Heart left ventricle (tissue), 16 donors: ENCODE data around the gene PADI4. TPM values are rescaled to one million over a fixed set of nuclear protein-coding genes. Genes with fewer than 3 reads are reported as not detected.
"Not testable (repeated sequence)": the region's sequence is repeated elsewhere in the genome, so short reads cannot be mapped to it uniquely, and the experiment has no call there.

ENCODE experiments used
- ATAC-seq, 4 donors: fragments of 200-7000 bp; cut with Tn5 transposase; one replicate each; pipeline ENCODE4 v1.9.1; 2020 to 2022; ENCODE audit warnings: moderate library complexity in 4 of 4, mild to moderate bottlenecking in 3 of 4, moderate number of reproducible peaks in 1 of 4
- DNase-seq, 5 donors: peaks; one replicate each; pipeline ENCODE4 v3.0.0-alpha.2; 2020
- H3K27ac ChIP-seq, 12 donors: fragments of 200-600 bp; sonication (generic) in 4 of 12; one replicate each; pipeline versions ENCODE4 v1.5.0 to v1.8.0; 2016 to 2022; ENCODE audit warnings: mild to moderate bottlenecking in 2 of 12
- H3K27me3 ChIP-seq, 9 donors: fragments of 200-600 bp; sonication (generic) in 2 of 9; one replicate each; pipeline versions ENCODE4 v1.5.1 to v1.8.0; 2016 to 2022; ENCODE audit warnings: mild to moderate bottlenecking in 3 of 9
- H3K36me3 ChIP-seq, 9 donors: fragments of 200-600 bp; sonication (generic) in 2 of 9; one replicate each; pipeline versions ENCODE4 v1.5.0 to v1.8.0; 2018 to 2022; ENCODE audit warnings: mild to moderate bottlenecking in 2 of 9
- H3K4me1 ChIP-seq, 12 donors: fragments of 200-600 bp; sonication (generic) in 4 of 12; one replicate each; pipeline versions ENCODE4 v1.5.0 to v1.8.0; 2016 to 2022; ENCODE audit warnings: mild to moderate bottlenecking in 3 of 12
- H3K4me3 ChIP-seq, 12 donors: fragments of 200-600 bp; sonication (generic) in 4 of 12; one replicate each; pipeline versions ENCODE4 v1.5.0 to v1.8.0; 2017 to 2022; ENCODE audit warnings: mild to moderate bottlenecking in 9 of 12, moderate library complexity in 4 of 12
- H3K9me3 ChIP-seq, 12 donors: fragments of 200-600 bp; sonication (generic) in 4 of 12; one replicate each; pipeline versions ENCODE4 v1.5.0 to v1.8.0; 2016 to 2022; ENCODE audit warnings: mild to moderate bottlenecking in 1 of 12
- CTCF ChIP-seq, 12 donors: fragments of 200-600 bp; sonication (generic) in 4 of 12; IDR thresholded peaks; one replicate each; pipeline versions ENCODE4 v1.5.0 to v1.8.0; 2018 to 2022; ENCODE audit warnings: antibody characterized with exemption in 12 of 12, mild to moderate bottlenecking in 5 of 12
- POLR2A ChIP-seq, 2 donors: fragments of 450-650 bp; IDR thresholded peaks; one replicate each; pipeline ENCODE4 v1.6.1; 2017; ENCODE audit warnings: antibody characterized with exemption in 2 of 2, mild to moderate bottlenecking in 2 of 2, moderate library complexity in 2 of 2
- WGBS, 4 donors: extraction: QIAGEN DNeasy Blood & Tissue Kit in 2 of 4; methylation state at CpG; one replicate each; pipeline versions ENCODE4 v1.1.5 to v1.1.7; 2013 to 2018; 5-methylcytosine and 5-hydroxymethylcytosine counted together
- intact Hi-C, 10 donors: fragments of 100-400 bp; cut with DNase I; formaldehyde crosslinking; loops; one replicate each; pipeline versions ENCODE4 v1.11.1 to v1.14.2; 2022
- polyA plus RNA-seq, 2 donors: library from polyadenylated mRNA; stranded (reverse); fragments of 200-250 nt; gene quantifications; one replicate each; pipeline ENCODE4 v1.2.3, GENCODE V29; 2013
- total RNA-seq, 9 donors: library from RNA; depleted of rRNA in 2 of 9; stranded (reverse); fragments of >200 nt in 2 of 9; fragmentation: NEBNext Ultra II Directional in 3 of 9; extraction: Animal tissue kit (Norgen Biotek cat#: 25700) in 3 of 9; gene quantifications; one replicate each; pipeline versions ENCODE4 v1.1.0 to v1.2.4, GENCODE V29; 2016 to 2023
- donor health status: ischemic (EF 13 %, LVEDD 7.1; RV severe dilation, severe dysfunction).
- donor health status: healthy with polysubstance abuse.
- donor health status: DM: no; HTN: yes; CAD: no.
- donor health status: DM: no; HTN: no; CAD: no.
- donor health status: ischemic (EF 25% LVEDD 6.9; RV normal size, moderate dysfunction).
- donor health status: ischemic (EF 25% LVEDD 5.7; RV mildly dilated, moderate dysfunction).
- donor health status: healthy.
- donor health status: DM: yes; HTN: yes; CAD: no.
- donor health status: ischemic (EF 35%, LVEDD 5.7; RV mildly dilated, moderate dysfunction).
- donor health status: nonischemic (EF 11% LVEDD 7.7; RV severe dilation, severe dysfunction).
- donor health status: DM: yes; HTN: yes; CAD: no.
- donor health status: PGD.
- donor health status: ischemic (EF 29% LVEDD 5.4; RV normal size, mild dysfunction).
- donor health status: nonischemic (EF 23%, LVEDD 6.1; RV moderate dilation, normal function).

PADI4 gene
- total and polyA plus RNA-seq, 11 donors: 0.08 to 2.3 (median 0.35) TPM; not detected in 2

- Histone ChIP-seq H3K4me1 (peaks cover 0 to 6% (median 0%) of the 10 kb centered on the region in 12 donors), H3K27ac (no peak overlapping the region), H3K27me3 (no peaks in the 10 kb centered on the region), H3K4me3 (no peak overlapping the region), H3K9me3 (no peaks in the 10 kb centered on the region), H3K36me3 (peaks cover 0 to 41% (median 32%) of the 10 kb centered on the region in 9 donors)
- DNase-seq (peak; percentile 47 to 79 (median 59)), ATAC-seq (peak; percentile 55 to 86 (median 82))
- 49 to 58% (median 51%) methylated on average over 11 to 15 of the region's 15 CpGs for WGBS, 4 donors
- TF ChIP-seq CTCF (IDR thresholded peaks at IDR 0.05) (peak; percentile 49 to 74 (median 69)), POLR2A (IDR thresholded peaks at IDR 0.05) (no peak)
- intact Hi-C loops: loop anchor here in 6 of 10 donors (2.0 to 10.0 kb wide), 4 partner anchors 279 to 349 kb away; no protein-coding TSS in a partner anchor
Measured at GRCh38 chr1:17405898-17406759, 98.1 kb downstream of the PADI4 start.

GRCh38 chr1:17406760-17407475 is 98.9 kb downstream of the PADI4 start:
- not testable (repeated sequence) for H3K4me3 ChIP-seq, H3K27ac ChIP-seq, ATAC-seq, H3K27me3 ChIP-seq, DNase-seq, H3K9me3 ChIP-seq, H3K4me1 ChIP-seq
- WGBS, 4 donors: 79 to 86% (median 84%) methylated on average over 16 of the region's 16 CpGs
- peaks cover 0 to 49% (median 40%) of the 10 kb centered on the region in 9 donors for H3K36me3 ChIP-seq
- intact Hi-C loops: loop anchor here in 6 of 10 donors (2.0 to 10.0 kb wide), 4 partner anchors 280 to 350 kb away; no protein-coding TSS in a partner anchor

GRCh38 chr1:17407786-17408514 is 100.0 kb downstream of the PADI4 start:
- 94 to 96% (median 94%) methylated on average over 21 to 30 of the region's 30 CpGs for WGBS, 4 donors
- intact Hi-C loops: loop anchor here in 6 of 10 donors (2.0 to 10.0 kb wide), 4 partner anchors 281 to 351 kb away; no protein-coding TSS in a partner anchor
- H3K27ac ChIP-seq, H3K27me3 ChIP-seq, H3K9me3 ChIP-seq, DNase-seq, H3K4me3 ChIP-seq, ATAC-seq, H3K4me1 ChIP-seq: not testable (repeated sequence)
- H3K36me3 ChIP-seq: peaks cover 0 to 59% (median 50%) of the 10 kb centered on the region in 9 donors

- Histone ChIP-seq H3K9me3 (no peaks in the 10 kb centered on the region), H3K4me1 (peaks cover 0 to 6% (median 0%) of the 10 kb centered on the region in 12 donors), H3K27ac (no peak overlapping the region), H3K4me3 (no peak overlapping the region), H3K36me3 (peaks cover 0 to 74% (median 64%) of the 10 kb centered on the region in 9 donors), H3K27me3 (no peaks in the 10 kb centered on the region)
- intact Hi-C loops: loop anchor here in 6 of 10 donors (5.0 to 10.0 kb wide), 3 partner anchors 282 to 352 kb away; no protein-coding TSS in a partner anchor
- WGBS, 4 donors: 46 to 70% (median 64%) methylated on average over 9 to 10 of the region's 10 CpGs
- TF ChIP-seq CTCF (IDR thresholded peaks at IDR 0.05): no peak
- TF ChIP-seq POLR2A (IDR thresholded peaks at IDR 0.05): no peak
- DNase-seq: peak in 4 of 5 donors; percentile 39 to 76 (median 51)
- peak; percentile 58 to 80 (median 74) for ATAC-seq
Measured at GRCh38 chr1:17409391-17409811, 101.4 kb downstream of the PADI4 start.
